Hypothalamus (tissue), 51 donors: ENCODE results near the gene ZDHHC6.
"Not testable (repeated sequence)": the region's sequence is repeated elsewhere in the genome, so short reads cannot be mapped to it uniquely, and the experiment has no call there.

ENCODE experiments used
- DNase-seq, 51 donors: peaks; one replicate each; lab custom pipeline; 2025; lab: John Stamatoyannopoulos, UW

Gene ZDHHC6

GRCh38 chr10:112393827-112394226, 52.9 kb downstream of the ZDHHC6 start:
- DNase-seq = no peak

- no peak for DNase-seq
Measured at GRCh38 chr10:112393341-112393740, 53.4 kb downstream of the ZDHHC6 start.

GRCh38 chr10:112390125-112390703, 56.5 kb downstream of the ZDHHC6 start:
- no peak for DNase-seq

DNA sequence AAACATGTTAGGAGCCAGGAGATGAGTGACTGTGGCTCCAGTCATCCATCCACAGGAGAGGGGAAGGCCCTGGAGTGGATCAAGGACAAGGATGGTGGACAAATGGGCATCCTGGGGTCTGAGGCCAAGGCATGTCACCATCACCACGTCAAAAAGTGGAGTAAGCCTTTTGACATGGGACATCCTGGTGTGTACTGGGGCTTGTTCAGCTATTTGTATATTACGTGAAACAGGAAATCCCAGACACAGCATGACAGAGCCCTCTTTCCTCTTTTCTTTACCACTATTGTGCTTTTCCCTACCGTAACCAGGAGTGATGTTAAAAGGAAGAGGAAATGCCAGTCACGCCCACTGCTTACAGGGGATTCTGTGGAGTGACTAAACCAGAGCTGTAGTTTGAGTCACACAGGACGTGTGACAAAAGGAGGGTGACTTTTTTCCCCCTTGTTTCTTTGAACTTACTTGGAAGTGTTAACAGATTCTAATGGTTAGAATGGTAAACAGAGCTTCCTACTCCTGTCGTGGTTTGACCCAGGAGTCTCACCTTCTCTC, 57.4 kb downstream of the ZDHHC6 start:
- no peak for DNase-seq

DNA sequence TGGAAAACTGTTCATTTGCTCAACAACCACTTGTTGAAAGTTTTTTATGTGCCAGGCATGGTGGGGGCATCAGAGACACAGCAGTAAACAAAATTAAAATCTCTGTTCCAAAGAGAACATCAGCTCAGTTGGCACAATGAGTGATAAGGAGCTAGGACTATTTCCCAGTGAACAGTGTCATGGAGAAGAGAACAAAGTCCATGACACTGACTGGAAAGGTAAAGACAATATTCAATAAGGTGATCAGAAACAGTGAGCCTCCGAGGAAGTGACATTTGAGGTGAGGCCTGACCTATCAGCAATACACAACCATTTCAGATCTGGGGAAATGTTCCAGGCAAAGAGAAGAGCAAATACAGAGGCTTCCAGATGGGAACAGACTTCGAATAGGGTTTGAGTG, 58.2 kb downstream of the ZDHHC6 start:
- no peak for DNase-seq

GRCh38 chr10:112388056-112388455, 58.7 kb downstream of the ZDHHC6 start:
- DNase-seq = not testable (repeated sequence)

- DNase-seq = no peak
Measured at GRCh38 chr10:112385201-112385600, 61.5 kb downstream of the ZDHHC6 start.

- DNase-seq = no peak
Measured at GRCh38 chr10:112384141-112384540, 62.6 kb downstream of the ZDHHC6 start.

- no peak for DNase-seq
Measured at GRCh38 chr10:112383325-112383724, 63.4 kb downstream of the ZDHHC6 start.

GRCh38 chr10:112382515-112383235, 64.0 kb downstream of the ZDHHC6 start:
- DNase-seq = no peak
